HepG2 (cell line): ENCODE data around the gene PRKAR2A. TPM values are rescaled to one million over a fixed set of nuclear protein-coding genes. Genes with fewer than 3 reads are reported as not detected.
A peak's percentile ranks its signal among the peaks of the same experiment; 100 is the strongest.

ENCODE experiments used
- HOXA5 ChIP-seq: sonication (generic); formaldehyde crosslinking; IDR thresholded peaks from 2 replicates; pipeline ENCODE4 v1.4.0; 2020; ENCODE audit warnings: missing genetic modification reagents
- MXD4 ChIP-seq: IDR thresholded peaks from 2 replicates; pipeline ENCODE4 v1.6.1; 2016; ENCODE audit warnings: mild to moderate bottlenecking, missing biosample characterization, missing genetic modification reagents
- POLR2G ChIP-seq: fragments of 200-400 bp; formaldehyde crosslinking; IDR thresholded peaks from 2 replicates; pipeline ENCODE4 v1.6.1; 2018; ENCODE audit warnings: mild to moderate bottlenecking, low read depth, low read length, moderate library complexity
- RAD21 ChIP-seq: fragments of 450-650 bp; formaldehyde crosslinking; IDR thresholded peaks from 2 replicates; pipeline ENCODE4 v1.5.0; 2020; ENCODE audit warnings: mild to moderate bottlenecking
- SMARCE1 ChIP-seq: fragments of 450-650 bp; IDR thresholded peaks from 2 replicates; pipeline ENCODE4 v1.6.1; 2017; ENCODE audit warnings: borderline replicate concordance
- TBX2 ChIP-seq: sonication (generic); formaldehyde crosslinking; IDR thresholded peaks from 2 replicates; pipeline ENCODE4 v1.5.0; 2020; ENCODE audit warnings: missing genetic modification reagents, mild to moderate bottlenecking, borderline replicate concordance
- ZFP37 ChIP-seq: sonication (generic); formaldehyde crosslinking; IDR thresholded peaks from 2 replicates; pipeline ENCODE4 v1.4.0; 2020; ENCODE audit warnings: missing genetic modification reagents, borderline replicate concordance
- ZNF292 ChIP-seq: sonication (generic); formaldehyde crosslinking; IDR thresholded peaks from 2 replicates; pipeline ENCODE4 v1.8.1; 2022; ENCODE audit warnings: mild to moderate bottlenecking, low read depth, missing genetic modification reagents, borderline replicate concordance
- ZNF296 ChIP-seq: sonication (generic); formaldehyde crosslinking; conservative IDR thresholded peaks from 2 replicates; pipeline ENCODE4 v1.5.0; 2020; ENCODE audit warnings: mild to moderate bottlenecking, missing genetic modification reagents
- ZNF460 ChIP-seq: sonication (generic); formaldehyde crosslinking; IDR thresholded peaks from 2 replicates; pipeline ENCODE4 v1.5.1; 2020; ENCODE audit warnings: missing genetic modification reagents, mild to moderate bottlenecking, borderline replicate concordance
- ZNF724P ChIP-seq: sonication (generic); formaldehyde crosslinking; IDR thresholded peaks from 2 replicates; pipeline ENCODE4 v1.8.0; 2022; ENCODE audit warnings: missing genetic modification reagents, borderline replicate concordance
- polyA plus RNA-seq, 8 experiments: library from polyadenylated mRNA; depleted of rRNA in 3 of 8; stranded (reverse) in 7 of 8; unstranded in 1 of 8; fragments of >200 nt; fragmentation: Illumina TruSeq in 4 of 8; extraction: Trizol in 4 of 8; gene quantifications; 2 replicates each; pipeline versions ENCODE4 v1.2.1 to v1.2.3, GENCODE V29; 2011 to 2016; ENCODE audit warnings: low read depth in 4 of 8, missing spikeins in 1 of 8, mixed read lengths in 1 of 8; ENCODE audit not compliant: insufficient read depth in 1 of 8
- total RNA-seq, 5 experiments: library from RNA; depleted of rRNA; stranded (reverse); fragments of >200 nt; fragmentation: Illumina TruSeq; extraction: Trizol; gene quantifications; 2 replicates each; pipeline ENCODE4 v1.2.3, GENCODE V29; 2016; ENCODE audit warnings: low read depth in 1 of 5
- TF ChIP-seq, protein P1 (sequence below): sonication (generic); formaldehyde crosslinking; IDR thresholded peaks from one replicate; pipeline ENCODE4 v1.5.1; 2020; ENCODE audit warnings: mild to moderate bottlenecking, missing genetic modification reagents; ENCODE audit errors: not compliant biosample characterization
- TF ChIP-seq, protein P2 (sequence below): sonication (generic); formaldehyde crosslinking; IDR thresholded peaks from 2 replicates; pipeline ENCODE4 v1.5.1; 2020; ENCODE audit warnings: mild to moderate bottlenecking, moderate library complexity, missing genetic modification reagents
- TF ChIP-seq, protein P3 (sequence below): sonication (generic); formaldehyde crosslinking; IDR thresholded peaks from 2 replicates; pipeline ENCODE4 v1.5.0; 2020; ENCODE audit warnings: mild to moderate bottlenecking, missing genetic modification reagents
- TF ChIP-seq, protein P4 (sequence below): sonication (generic); formaldehyde crosslinking; IDR thresholded peaks from 2 replicates; pipeline ENCODE4 v1.8.0; 2022; ENCODE audit warnings: missing genetic modification reagents, mild to moderate bottlenecking, borderline replicate concordance

PRKAR2A gene
- total and polyA plus RNA-seq, 2 of the 13 experiments (the other 11 are each of a cell fraction or from before 2014, with no cell fraction given): 11.8 to 29.2 TPM

DNA sequence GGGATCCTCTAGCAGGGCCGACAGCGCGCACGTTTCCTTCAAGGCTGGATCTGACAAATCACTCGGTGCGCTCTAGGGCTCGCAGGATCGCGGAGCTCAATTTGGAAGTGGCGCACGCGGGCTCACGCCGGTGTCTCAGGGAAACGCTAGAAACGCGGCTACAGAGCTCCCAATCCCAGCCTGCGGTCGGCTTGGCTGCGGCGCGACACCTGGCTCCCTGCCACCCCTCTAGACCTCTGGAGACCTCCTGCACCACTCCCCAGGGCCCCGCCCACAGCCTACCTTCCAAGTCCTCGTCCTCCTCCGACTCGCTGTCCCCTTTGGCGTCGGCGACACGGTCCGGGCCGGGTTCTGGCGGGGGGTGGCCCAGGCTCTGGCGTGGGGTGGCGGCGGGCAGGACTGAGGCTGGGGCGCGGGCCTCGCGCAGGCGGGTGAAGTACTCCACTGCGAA, 596 bp downstream of the PRKAR2A start (continued):
- no peak for TF ChIP-seq SMARCE1
- TF ChIP-seq, protein P1, sequence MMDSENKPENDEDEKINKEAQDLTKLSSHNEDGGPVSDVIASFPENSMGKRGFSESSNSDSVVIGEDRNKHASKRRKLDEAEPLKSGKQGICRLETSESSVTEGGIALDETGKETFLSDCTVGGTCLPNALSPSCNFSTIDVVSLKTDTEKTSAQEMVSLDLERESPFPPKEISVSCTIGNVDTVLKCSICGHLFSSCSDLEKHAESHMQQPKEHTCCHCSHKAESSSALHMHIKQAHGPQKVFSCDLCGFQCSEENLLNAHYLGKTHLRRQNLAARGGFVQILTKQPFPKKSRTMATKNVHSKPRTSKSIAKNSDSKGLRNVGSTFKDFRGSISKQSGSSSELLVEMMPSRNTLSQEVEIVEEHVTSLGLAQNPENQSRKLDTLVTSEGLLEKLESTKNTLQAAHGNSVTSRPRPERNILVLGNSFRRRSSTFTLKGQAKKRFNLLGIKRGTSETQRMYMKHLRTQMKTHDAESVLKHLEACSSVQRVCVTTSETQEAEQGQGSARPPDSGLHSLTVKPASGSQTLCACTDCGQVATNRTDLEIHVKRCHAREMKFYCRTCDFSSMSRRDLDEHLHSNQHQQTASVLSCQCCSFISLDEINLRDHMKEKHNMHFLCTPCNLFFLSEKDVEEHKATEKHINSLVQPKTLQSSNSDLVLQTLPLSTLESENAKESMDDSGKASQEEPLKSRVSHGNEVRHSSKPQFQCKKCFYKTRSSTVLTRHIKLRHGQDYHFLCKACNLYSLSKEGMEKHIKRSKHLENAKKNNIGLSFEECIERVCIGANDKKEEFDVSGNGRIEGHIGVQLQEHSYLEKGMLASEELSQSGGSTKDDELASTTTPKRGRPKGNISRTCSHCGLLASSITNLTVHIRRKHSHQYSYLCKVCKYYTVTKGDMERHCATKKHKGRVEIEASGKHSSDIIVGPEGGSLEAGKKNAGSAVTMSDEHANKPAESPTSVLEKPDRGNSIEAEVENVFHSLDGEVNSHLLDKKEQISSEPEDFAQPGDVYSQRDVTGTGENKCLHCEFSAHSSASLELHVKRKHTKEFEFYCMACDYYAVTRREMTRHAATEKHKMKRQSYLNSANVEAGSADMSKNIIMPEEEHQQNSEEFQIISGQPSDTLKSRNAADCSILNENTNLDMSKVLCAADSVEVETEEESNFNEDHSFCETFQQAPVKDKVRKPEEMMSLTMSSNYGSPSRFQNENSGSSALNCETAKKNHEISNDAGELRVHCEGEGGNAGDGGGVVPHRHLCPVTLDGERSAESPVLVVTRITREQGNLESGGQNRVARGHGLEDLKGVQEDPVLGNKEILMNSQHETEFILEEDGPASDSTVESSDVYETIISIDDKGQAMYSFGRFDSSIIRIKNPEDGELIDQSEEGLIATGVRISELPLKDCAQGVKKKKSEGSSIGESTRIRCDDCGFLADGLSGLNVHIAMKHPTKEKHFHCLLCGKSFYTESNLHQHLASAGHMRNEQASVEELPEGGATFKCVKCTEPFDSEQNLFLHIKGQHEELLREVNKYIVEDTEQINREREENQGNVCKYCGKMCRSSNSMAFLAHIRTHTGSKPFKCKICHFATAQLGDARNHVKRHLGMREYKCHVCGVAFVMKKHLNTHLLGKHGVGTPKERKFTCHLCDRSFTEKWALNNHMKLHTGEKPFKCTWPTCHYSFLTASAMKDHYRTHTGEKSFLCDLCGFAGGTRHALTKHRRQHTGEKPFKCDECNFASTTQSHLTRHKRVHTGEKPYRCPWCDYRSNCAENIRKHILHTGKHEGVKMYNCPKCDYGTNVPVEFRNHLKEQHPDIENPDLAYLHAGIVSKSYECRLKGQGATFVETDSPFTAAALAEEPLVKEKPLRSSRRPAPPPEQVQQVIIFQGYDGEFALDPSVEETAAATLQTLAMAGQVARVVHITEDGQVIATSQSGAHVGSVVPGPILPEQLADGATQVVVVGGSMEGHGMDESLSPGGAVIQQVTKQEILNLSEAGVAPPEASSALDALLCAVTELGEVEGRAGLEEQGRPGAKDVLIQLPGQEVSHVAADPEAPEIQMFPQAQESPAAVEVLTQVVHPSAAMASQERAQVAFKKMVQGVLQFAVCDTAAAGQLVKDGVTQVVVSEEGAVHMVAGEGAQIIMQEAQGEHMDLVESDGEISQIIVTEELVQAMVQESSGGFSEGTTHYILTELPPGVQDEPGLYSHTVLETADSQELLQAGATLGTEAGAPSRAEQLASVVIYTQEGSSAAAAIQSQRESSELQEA (CRISPR knock-in tag): peak; percentile 74
- peak; percentile 5; the same call in 1 of the 2 replicates for TF ChIP-seq TBX2 (CRISPR knock-in tag)
- TF ChIP-seq POLR2G: no peak
- TF ChIP-seq, protein P2, sequence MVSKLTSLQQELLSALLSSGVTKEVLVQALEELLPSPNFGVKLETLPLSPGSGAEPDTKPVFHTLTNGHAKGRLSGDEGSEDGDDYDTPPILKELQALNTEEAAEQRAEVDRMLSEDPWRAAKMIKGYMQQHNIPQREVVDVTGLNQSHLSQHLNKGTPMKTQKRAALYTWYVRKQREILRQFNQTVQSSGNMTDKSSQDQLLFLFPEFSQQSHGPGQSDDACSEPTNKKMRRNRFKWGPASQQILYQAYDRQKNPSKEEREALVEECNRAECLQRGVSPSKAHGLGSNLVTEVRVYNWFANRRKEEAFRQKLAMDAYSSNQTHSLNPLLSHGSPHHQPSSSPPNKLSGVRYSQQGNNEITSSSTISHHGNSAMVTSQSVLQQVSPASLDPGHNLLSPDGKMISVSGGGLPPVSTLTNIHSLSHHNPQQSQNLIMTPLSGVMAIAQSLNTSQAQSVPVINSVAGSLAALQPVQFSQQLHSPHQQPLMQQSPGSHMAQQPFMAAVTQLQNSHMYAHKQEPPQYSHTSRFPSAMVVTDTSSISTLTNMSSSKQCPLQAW (CRISPR knock-in tag): peak; percentile 46; the same call in 1 of the 2 replicates
- peak; percentile 38; the same call in 1 of the 2 replicates for TF ChIP-seq ZNF292
- peak; percentile 86; the same call in 1 of the 2 replicates for TF ChIP-seq ZNF724P
- no peak; the same call in 1 of the 2 replicates for TF ChIP-seq ZNF460
- peak; percentile 74; the same call in 1 of the 2 replicates for TF ChIP-seq HOXA5 (CRISPR knock-in tag)
- TF ChIP-seq, protein P3, sequence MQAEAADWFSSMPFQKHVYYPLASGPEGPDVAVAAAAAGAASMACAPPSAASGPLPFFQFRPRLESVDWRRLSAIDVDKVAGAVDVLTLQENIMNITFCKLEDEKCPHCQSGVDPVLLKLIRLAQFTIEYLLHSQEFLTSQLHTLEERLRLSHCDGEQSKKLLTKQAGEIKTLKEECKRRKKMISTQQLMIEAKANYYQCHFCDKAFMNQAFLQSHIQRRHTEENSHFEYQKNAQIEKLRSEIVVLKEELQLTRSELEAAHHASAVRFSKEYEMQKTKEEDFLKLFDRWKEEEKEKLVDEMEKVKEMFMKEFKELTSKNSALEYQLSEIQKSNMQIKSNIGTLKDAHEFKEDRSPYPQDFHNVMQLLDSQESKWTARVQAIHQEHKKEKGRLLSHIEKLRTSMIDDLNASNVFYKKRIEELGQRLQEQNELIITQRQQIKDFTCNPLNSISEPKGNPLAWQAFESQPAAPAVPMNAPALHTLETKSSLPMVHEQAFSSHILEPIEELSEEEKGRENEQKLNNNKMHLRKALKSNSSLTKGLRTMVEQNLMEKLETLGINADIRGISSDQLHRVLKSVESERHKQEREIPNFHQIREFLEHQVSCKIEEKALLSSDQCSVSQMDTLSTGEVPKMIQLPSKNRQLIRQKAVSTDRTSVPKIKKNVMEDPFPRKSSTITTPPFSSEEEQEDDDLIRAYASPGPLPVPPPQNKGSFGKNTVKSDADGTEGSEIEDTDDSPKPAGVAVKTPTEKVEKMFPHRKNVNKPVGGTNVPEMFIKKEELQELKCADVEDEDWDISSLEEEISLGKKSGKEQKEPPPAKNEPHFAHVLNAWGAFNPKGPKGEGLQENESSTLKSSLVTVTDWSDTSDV (CRISPR knock-in tag): 0 out of 2 replicates have a peak, but pooled peaks have one; percentile 7
- no peak; the same call in 1 of the 2 replicates for TF ChIP-seq RAD21 (CRISPR knock-in tag)
- 0 out of 2 replicates have a peak, but pooled peaks have one; percentile 65 for TF ChIP-seq ZFP37 (CRISPR knock-in tag)
- TF ChIP-seq, protein P4, sequence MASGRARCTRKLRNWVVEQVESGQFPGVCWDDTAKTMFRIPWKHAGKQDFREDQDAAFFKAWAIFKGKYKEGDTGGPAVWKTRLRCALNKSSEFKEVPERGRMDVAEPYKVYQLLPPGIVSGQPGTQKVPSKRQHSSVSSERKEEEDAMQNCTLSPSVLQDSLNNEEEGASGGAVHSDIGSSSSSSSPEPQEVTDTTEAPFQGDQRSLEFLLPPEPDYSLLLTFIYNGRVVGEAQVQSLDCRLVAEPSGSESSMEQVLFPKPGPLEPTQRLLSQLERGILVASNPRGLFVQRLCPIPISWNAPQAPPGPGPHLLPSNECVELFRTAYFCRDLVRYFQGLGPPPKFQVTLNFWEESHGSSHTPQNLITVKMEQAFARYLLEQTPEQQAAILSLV (CRISPR knock-in tag): 0 out of 2 replicates have a peak, but pooled peaks have one; percentile 23
- TF ChIP-seq MXD4 (CRISPR knock-in tag): peak; percentile 55; the same call in 1 of the 2 replicates
- peak; percentile 69; the same call in 1 of the 2 replicates for TF ChIP-seq ZNF296 (CRISPR knock-in tag)
